GM23338 (cell line): ENCODE results near the gene PANK3.

Experiments
- CREB1 ChIP-seq: fragments of 250-450 bp; sonication (Bioruptor Pico); IDR thresholded peaks from 2 replicates; pipeline ENCODE4 v1.5.0; 2020; ENCODE audit warnings: low read depth, mild to moderate bottlenecking, moderate library complexity
- CTCF ChIP-seq, 2 experiments: fragments of 200-600 bp in 1 of 2; sonication (generic) in 1 of 2; conservative IDR thresholded peaks; 2 replicates each; pipeline versions ENCODE4 v1.5.1 to v1.6.1; 2016 to 2017; ENCODE audit warnings: antibody characterized with exemption in 2 of 2, low read depth in 2 of 2, mild to moderate bottlenecking in 2 of 2, moderate library complexity in 1 of 2
- EZH2 ChIP-seq: fragments of 200-600 bp; sonication (generic); IDR thresholded peaks from one replicate; pipeline ENCODE4 v1.8.0; 2017; ENCODE audit warnings: antibody characterized with exemption, mild to moderate bottlenecking, low read depth; ENCODE audit not compliant: unreplicated experiment
- EZH2phosphoT487 ChIP-seq: fragments of 200-600 bp; sonication (generic); IDR thresholded peaks from one replicate; pipeline ENCODE4 v1.8.1; 2018; ENCODE audit warnings: antibody characterized with exemption; ENCODE audit not compliant: unreplicated experiment
- JUNB ChIP-seq: IDR thresholded peaks from one replicate; pipeline ENCODE4 v1.6.1; 2016; ENCODE audit warnings: antibody characterized with exemption; ENCODE audit not compliant: unreplicated experiment
- NANOG ChIP-seq: IDR thresholded peaks from 2 replicates; pipeline ENCODE4 v1.6.1; 2016; ENCODE audit warnings: antibody characterized with exemption, borderline replicate concordance
- POLR2AphosphoS5 ChIP-seq: IDR thresholded peaks from 2 replicates; pipeline ENCODE4 v1.6.1; 2016; ENCODE audit warnings: antibody characterized with exemption, low read depth
- REST ChIP-seq: IDR thresholded peaks from one replicate; pipeline ENCODE4 v1.6.1; 2018; ENCODE audit warnings: antibody characterized with exemption; ENCODE audit not compliant: unreplicated experiment
- ZNF331 ChIP-seq: fragments of 250-450 bp; sonication (Bioruptor Pico); IDR thresholded peaks from 2 replicates; pipeline ENCODE4 v1.5.0; 2020; ENCODE audit warnings: low read depth, mild to moderate bottlenecking, moderate library complexity

- TF ChIP-seq CTCF (conservative IDR thresholded peaks at IDR 0.05; ENCODE audit: low read depth in 2 of 2) (no peak), POLR2AphosphoS5 (no peak), EZH2 (no peak), EZH2phosphoT487 (no peak), REST (no peak), JUNB (no peak), ZNF331 (CRISPR knock-in tag) (no peak), CREB1 (CRISPR knock-in tag) (no peak), NANOG (no peak)
Observed at GRCh38 chr5:168590666-168591065, 11.5 kb upstream of the PANK3 start.
